MG63 (cell line): Measurements from ENCODE around the gene CHCHD3. TPM values are rescaled to one million over a fixed set of nuclear protein-coding genes. Genes with fewer than 3 reads are reported as not detected.

ENCODE experiments used
- DNase-seq: peaks from one replicate; pipeline ENCODE4 v3.0.0-alpha.2; 2020
- H3K27me3 ChIP-seq: fragments of 250-450 bp; sonication (Bioruptor Pico); 2 replicates; pipeline ENCODE4 v1.5.1; 2020; ENCODE audit warnings: mild to moderate bottlenecking, moderate library complexity
- H3K36me3 ChIP-seq: fragments of 250-450 bp; sonication (Bioruptor Pico); 2 replicates; pipeline ENCODE4 v1.5.1; 2020; ENCODE audit warnings: mild to moderate bottlenecking, moderate library complexity
- H3K4me3 ChIP-seq: fragments of 250-450 bp; sonication (Bioruptor Pico); 2 replicates; pipeline ENCODE4 v1.5.1; 2020; ENCODE audit warnings: mild to moderate bottlenecking, moderate library complexity
- H3K9me3 ChIP-seq: fragments of 250-450 bp; sonication (Bioruptor Pico); 2 replicates; pipeline ENCODE4 v1.5.1; 2020; ENCODE audit warnings: mild to moderate bottlenecking, moderate library complexity
- total RNA-seq: library from RNA; depleted of rRNA; stranded (reverse); fragments of >200 nt; shearing (Covaris generic); gene quantifications from 2 replicates; pipeline ENCODE4 v1.2.3, GENCODE V29; 2014; ENCODE audit warnings: low replicate concordance

Gene CHCHD3
- total RNA-seq, 1 experiment from 2014 or later, result 94.7 TPM

- H3K36me3 ChIP-seq, result no peaks in the 10 kb centered on the region; the same call in 1 of the 2 replicates
- no peak for DNase-seq
- H3K4me3 ChIP-seq, result no peak overlapping the region
- H3K9me3 ChIP-seq, result no peaks in the 10 kb centered on the region
- no peaks in the 10 kb centered on the region for H3K27me3 ChIP-seq
These were observed 199.0 kb downstream of the CHCHD3 start for GRCh38 chr7:132882714-132883428.

DNA sequence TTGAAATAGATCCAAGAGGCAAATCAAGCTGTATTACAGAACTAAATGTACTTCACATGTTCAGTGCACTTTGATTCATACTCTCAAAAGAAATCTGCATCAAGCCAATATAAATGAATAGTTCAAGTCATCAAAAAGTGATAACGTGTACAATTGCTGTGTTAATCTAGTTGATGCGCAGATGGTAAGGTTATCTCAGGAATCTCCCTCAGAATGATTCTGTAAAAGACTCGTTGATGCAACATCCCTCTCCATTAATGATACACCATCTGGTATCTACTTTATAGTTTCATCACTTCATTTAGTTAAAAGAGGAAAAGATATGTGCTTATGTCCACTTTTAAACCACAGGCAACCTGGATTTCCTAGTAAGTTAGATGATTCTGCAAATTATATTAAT, 200.6 kb downstream of the CHCHD3 start:
- Histone ChIP-seq H3K4me3 (no peak overlapping the region), H3K9me3 (no peaks in the 10 kb centered on the region), H3K36me3 (no peaks in the 10 kb centered on the region; the same call in 1 of the 2 replicates), H3K27me3 (no peaks in the 10 kb centered on the region)
- no peak for DNase-seq

DNA sequence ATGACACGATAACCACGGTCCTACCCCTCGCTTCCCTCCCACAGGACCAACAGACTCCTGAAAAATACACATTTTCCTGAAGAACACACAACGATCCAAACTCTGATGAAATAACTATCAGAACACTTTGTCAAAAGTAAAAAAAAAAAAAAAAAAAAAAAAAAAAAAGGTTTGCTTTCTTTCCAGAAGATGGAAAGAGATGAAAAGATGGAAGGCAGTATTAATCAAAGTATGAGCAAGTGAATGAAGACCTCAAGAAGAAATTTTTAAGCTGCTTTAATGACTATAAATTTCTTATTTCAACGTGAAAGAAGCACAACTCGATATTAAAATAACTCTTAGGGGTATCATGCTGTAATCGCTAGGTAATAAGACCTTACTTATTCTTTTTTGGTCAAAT, 202.3 kb downstream of the CHCHD3 start:
- H3K4me3 ChIP-seq, result no peak overlapping the region
- H3K36me3 ChIP-seq, result no peaks in the 10 kb centered on the region; the same call in 1 of the 2 replicates
- no peaks in the 10 kb centered on the region for H3K27me3 ChIP-seq
- no peaks in the 10 kb centered on the region for H3K9me3 ChIP-seq
- no peak for DNase-seq

- Histone ChIP-seq H3K9me3 (no peaks in the 10 kb centered on the region), H3K4me3 (no peak overlapping the region), H3K27me3 (no peaks in the 10 kb centered on the region), H3K36me3 (no peaks in the 10 kb centered on the region; the same call in 1 of the 2 replicates)
- no peak for DNase-seq
These were observed 203.5 kb downstream of the CHCHD3 start for GRCh38 chr7:132878204-132878919.

DNA sequence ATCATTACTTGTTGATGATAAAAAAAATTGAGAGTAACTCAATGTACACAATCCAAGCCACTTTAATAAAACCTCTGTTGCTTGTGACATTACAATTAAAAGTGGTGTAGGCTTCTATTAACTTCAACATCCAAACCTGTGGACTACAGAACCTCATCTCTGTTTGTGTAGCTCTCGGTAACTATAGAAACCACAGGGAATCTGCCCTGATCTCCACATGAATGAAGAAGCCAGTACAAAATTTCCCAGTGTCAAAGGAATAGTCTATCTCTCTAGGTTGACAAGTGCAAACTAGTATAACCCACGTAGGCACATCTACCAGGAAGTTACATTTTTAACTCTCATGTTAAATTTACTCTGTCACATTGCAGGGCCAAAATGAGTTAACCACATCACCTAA, 204.3 kb downstream of the CHCHD3 start:
- Histone ChIP-seq H3K36me3 (no peaks in the 10 kb centered on the region; the same call in 1 of the 2 replicates), H3K9me3 (no peaks in the 10 kb centered on the region)

DNA sequence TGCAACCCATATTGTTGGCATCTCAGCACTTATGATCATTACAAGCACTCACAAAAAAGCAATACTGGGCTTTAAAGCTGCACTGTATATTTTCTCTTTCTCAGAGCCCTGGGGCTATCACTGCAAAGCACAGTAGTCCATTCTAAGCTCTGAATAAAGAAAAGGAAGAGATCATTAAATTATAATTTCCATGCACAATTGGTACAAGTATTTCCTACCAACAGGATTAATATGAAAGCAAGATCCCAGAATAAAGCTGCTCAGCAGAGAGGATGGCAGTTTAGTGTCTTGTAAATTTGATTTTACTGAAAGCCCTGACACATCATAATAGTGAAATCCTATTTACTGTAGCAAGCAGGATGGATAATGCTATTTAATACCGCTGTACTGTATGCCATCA, 205.3 kb downstream of the CHCHD3 start:
- Histone ChIP-seq H3K27me3 (no peaks in the 10 kb centered on the region), H3K4me3 (no peak overlapping the region), H3K36me3 (no peaks in the 10 kb centered on the region; the same call in 1 of the 2 replicates), H3K9me3 (no peaks in the 10 kb centered on the region)
- DNase-seq, result no peak

More for the DNA sequence above, 204.3 kb downstream of the CHCHD3 start:
- DNase-seq, result no peak
- Histone ChIP-seq H3K4me3 (no peak overlapping the region), H3K27me3 (no peaks in the 10 kb centered on the region)

- Histone ChIP-seq H3K9me3 (no peaks in the 10 kb centered on the region), H3K36me3 (no peaks in the 10 kb centered on the region), H3K27me3 (no peaks in the 10 kb centered on the region), H3K4me3 (no peak overlapping the region)
- DNase-seq, result no peak
These were observed 209.9 kb downstream of the CHCHD3 start for GRCh38 chr7:132872034-132872433.

GRCh38 chr7:132871419-132871818, 210.5 kb downstream of the CHCHD3 start:
- Histone ChIP-seq H3K4me3 (no peak overlapping the region), H3K27me3 (no peaks in the 10 kb centered on the region), H3K36me3 (no peaks in the 10 kb centered on the region), H3K9me3 (no peaks in the 10 kb centered on the region)
- DNase-seq, result no peak

DNA sequence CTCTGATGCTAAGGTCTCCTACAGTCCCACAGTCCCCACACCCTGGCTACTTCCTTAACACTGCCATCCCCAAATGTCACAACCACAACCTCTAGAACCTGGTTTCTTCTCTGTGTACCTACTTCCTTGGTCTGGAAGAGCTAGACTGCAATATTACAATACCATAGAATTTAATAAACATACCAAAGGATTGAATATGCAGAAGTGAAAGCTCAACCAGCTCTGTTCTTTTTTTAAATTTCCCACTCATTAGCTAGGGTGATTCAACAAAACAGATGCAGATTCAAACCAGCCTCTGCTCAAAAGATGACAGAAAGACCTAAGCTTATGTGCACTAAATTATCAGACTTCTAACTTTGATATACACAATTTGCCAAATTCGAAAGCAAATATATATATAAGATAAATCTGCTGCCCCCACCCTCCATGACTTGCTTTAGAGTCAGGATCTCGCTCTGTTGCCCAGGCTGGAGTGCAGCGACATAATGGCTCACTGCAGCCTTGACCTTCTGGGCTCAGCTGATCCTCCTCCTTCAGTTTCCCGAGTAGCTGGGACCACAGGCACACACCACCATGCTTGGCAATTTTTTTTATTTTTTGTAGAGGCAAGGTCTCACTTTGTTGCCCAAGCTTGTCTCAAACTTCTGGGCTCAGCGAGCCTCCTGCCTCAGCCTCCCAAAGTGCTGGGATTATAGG, 212.6 kb downstream of the CHCHD3 start:
- Histone ChIP-seq H3K4me3 (no peak overlapping the region), H3K36me3 (no peaks in the 10 kb centered on the region)
- DNase-seq, result no peak

GRCh38 chr7:132866551-132866950, 215.3 kb downstream of the CHCHD3 start:
- peaks cover 2% of the 10 kb centered on the region; the same call in 1 of the 2 replicates for H3K9me3 ChIP-seq
- no peaks in the 10 kb centered on the region for H3K36me3 ChIP-seq
- no peak for DNase-seq
- H3K27me3 ChIP-seq, result no peaks in the 10 kb centered on the region
- no peak overlapping the region for H3K4me3 ChIP-seq

More for the DNA sequence above, 212.6 kb downstream of the CHCHD3 start:
- H3K9me3 ChIP-seq, result no peaks in the 10 kb centered on the region
- no peaks in the 10 kb centered on the region for H3K27me3 ChIP-seq

DNA sequence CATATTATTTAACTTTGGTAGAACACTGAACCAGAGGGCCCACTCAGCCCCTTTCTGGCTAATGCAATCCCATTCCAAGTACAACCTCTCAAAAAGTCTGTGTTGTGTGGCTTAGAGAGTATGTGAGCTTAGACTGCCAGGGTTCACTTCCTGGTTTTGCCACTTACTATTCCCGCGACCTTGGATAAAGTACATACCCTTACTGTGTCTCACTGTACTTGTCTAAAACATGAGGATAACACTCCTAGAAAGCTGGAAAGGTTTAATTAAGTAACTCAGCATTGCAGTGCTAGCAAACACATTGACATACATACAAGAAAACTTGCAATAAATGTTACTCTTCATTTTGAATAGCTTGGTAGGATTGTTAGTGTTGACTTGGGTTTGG, 215.8 kb downstream of the CHCHD3 start:
- DNase-seq, result no peak
- H3K9me3 ChIP-seq, result peaks cover 2% of the 10 kb centered on the region; the same call in 1 of the 2 replicates
- no peaks in the 10 kb centered on the region for H3K27me3 ChIP-seq
- H3K4me3 ChIP-seq, result no peak overlapping the region
- H3K36me3 ChIP-seq, result no peaks in the 10 kb centered on the region

DNA sequence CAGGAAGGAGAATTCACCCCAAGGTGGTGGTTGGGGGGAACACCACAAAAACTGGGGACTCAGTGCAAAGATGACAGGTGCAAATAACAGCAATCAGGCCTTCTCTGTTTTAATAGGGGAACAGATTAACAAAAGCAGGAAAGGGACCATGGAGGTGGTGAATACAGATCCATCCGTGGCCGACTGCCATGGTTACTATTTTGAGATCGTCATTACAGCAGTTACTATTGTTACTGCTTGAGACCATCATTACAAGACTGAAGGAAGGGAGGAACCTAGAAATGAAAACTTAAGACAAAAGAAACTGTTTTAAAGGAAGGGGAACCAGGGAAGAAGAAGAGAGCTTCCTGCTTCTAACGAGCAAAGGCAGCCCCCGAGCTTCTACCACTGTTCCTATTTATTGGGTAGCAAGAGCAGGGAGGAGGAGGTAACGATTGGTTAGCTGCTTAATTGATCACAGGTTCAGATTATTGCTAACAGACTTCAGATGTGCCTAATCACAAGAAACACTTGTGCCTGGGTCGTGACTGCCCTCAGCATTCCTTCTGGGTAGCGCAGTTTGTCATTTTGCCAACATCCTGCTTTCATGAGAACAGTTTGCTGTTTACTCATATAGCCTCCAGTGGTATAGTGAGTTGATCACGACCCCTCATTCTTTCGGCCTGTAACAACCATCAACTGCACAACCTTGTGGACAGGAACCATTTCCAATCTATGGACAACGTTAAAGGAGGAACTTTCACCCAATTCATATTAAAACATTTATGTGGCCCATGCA, 216.3 kb downstream of the CHCHD3 start:
- peak; percentile 4 for DNase-seq
- no peak overlapping the region for H3K4me3 ChIP-seq
- no peaks in the 10 kb centered on the region for H3K27me3 ChIP-seq
- no peaks in the 10 kb centered on the region for H3K36me3 ChIP-seq
- peaks cover 2% of the 10 kb centered on the region; the same call in 1 of the 2 replicates for H3K9me3 ChIP-seq

GRCh38 chr7:132861940-132862554, 219.8 kb downstream of the CHCHD3 start:
- no peak for DNase-seq
- H3K4me3 ChIP-seq, result no peak overlapping the region

DNA sequence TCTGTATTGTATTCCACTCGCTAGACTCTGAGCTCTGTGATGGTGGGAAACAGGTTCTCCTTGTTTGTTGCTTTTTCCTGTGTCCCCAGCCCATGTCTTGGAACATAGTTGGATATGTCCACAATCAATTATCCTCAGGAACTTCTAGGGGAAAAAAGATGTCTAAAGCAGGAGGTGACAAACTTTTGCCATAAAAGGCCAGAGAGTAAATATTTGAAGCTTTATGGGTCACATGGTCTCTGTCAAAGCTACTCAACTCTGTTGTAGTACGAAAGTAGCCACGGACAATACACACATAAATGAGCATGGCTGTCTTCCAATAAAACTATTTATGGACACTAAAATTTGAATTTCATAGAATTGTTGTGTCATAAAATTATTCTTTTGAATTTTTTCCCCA, 220.5 kb downstream of the CHCHD3 start:
- Histone ChIP-seq H3K27me3 (no peaks in the 10 kb centered on the region), H3K9me3 (peaks cover 2% of the 10 kb centered on the region; the same call in 1 of the 2 replicates), H3K4me3 (no peak overlapping the region), H3K36me3 (no peaks in the 10 kb centered on the region)
- DNase-seq, result no peak

More at GRCh38 chr7:132861940-132862554, 219.8 kb downstream of the CHCHD3 start:
- Histone ChIP-seq H3K9me3 (peaks cover 2% of the 10 kb centered on the region; the same call in 1 of the 2 replicates), H3K27me3 (no peaks in the 10 kb centered on the region), H3K36me3 (no peaks in the 10 kb centered on the region)

- no peak overlapping the region for H3K4me3 ChIP-seq
- no peaks in the 10 kb centered on the region for H3K36me3 ChIP-seq
- peaks cover 2% of the 10 kb centered on the region; the same call in 1 of the 2 replicates for H3K9me3 ChIP-seq
- no peaks in the 10 kb centered on the region for H3K27me3 ChIP-seq
- DNase-seq, result no peak
These were observed 222.7 kb downstream of the CHCHD3 start for GRCh38 chr7:132859199-132859598.

GRCh38 chr7:132858760-132859159, 223.1 kb downstream of the CHCHD3 start:
- H3K36me3 ChIP-seq, result no peaks in the 10 kb centered on the region
- H3K9me3 ChIP-seq, result peaks cover 2% of the 10 kb centered on the region; the same call in 1 of the 2 replicates
- no peak overlapping the region for H3K4me3 ChIP-seq
- no peaks in the 10 kb centered on the region for H3K27me3 ChIP-seq
- no peak for DNase-seq
